Brain microvascular endothelial cell (primary cell): ENCODE data around the gene NXT1.

Source experiments
- DNase-seq: peaks from one replicate; pipeline ENCODE4 v3.0.0-alpha.2; 2020
- H3K27ac ChIP-seq: fragments of 250-450 bp; sonication (Bioruptor Pico); 2 replicates; pipeline ENCODE4 v1.5.1; 2020; ENCODE audit warnings: mild to moderate bottlenecking, moderate library complexity
- H3K27me3 ChIP-seq: fragments of 250-450 bp; sonication (Bioruptor Pico); replicated peaks from 2 replicates; pipeline ENCODE4 v1.5.1; 2020; ENCODE audit warnings: mild to moderate bottlenecking
- H3K36me3 ChIP-seq: fragments of 250-450 bp; sonication (Bioruptor Pico); replicated peaks from 2 replicates; pipeline ENCODE4 v1.5.1; 2020; ENCODE audit warnings: mild to moderate bottlenecking
- H3K4me3 ChIP-seq: 2 replicates; pipeline ENCODE4 v1.5.1; 2011; ENCODE audit warnings: low read depth, mild to moderate bottlenecking, control low read depth, low read length, moderate library complexity
- in situ Hi-C: cut with HindIII; loops from 2 replicates; pipeline ENCODE4 v1.10.0; 2017; ENCODE audit warnings: low sequenced_read_pairs, low pct_ligation_motif_present
- TF ChIP-seq, protein P1 (sequence below): IDR thresholded peaks from 2 replicates; pipeline ENCODE4 v1.5.1; 2011; ENCODE audit warnings: low read depth, mild to moderate bottlenecking, moderate library complexity, low read length, control low read depth, inconsistent platforms; ENCODE audit errors: missing control alignments

The NXT1 gene

DNA sequence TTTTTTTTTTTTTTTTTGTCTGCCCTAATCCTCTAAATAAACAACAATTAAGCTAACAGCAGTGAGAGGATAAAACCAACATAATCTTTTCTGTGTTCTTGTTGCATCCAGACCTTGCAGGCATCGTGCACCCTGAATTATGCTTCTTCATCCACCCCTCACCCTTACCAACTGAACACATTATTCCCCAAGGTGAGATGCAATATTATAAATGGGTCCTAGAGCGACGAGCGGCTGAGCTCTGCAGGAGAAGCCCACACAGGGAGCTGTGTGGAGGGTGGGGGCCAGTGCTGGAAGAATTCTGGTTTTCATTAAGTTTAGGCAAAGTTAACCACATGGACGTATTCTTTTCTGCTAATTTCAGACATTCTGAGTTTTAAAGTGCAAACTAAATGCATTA lies 32.2 kb upstream of the NXT1 start:
- Histone ChIP-seq H3K27ac (no peak overlapping the region), H3K36me3 (no peaks in the 10 kb centered on the region), H3K27me3 (no peaks in the 10 kb centered on the region), H3K4me3 (no peak overlapping the region)
- no peak for DNase-seq
- TF ChIP-seq, protein P1, sequence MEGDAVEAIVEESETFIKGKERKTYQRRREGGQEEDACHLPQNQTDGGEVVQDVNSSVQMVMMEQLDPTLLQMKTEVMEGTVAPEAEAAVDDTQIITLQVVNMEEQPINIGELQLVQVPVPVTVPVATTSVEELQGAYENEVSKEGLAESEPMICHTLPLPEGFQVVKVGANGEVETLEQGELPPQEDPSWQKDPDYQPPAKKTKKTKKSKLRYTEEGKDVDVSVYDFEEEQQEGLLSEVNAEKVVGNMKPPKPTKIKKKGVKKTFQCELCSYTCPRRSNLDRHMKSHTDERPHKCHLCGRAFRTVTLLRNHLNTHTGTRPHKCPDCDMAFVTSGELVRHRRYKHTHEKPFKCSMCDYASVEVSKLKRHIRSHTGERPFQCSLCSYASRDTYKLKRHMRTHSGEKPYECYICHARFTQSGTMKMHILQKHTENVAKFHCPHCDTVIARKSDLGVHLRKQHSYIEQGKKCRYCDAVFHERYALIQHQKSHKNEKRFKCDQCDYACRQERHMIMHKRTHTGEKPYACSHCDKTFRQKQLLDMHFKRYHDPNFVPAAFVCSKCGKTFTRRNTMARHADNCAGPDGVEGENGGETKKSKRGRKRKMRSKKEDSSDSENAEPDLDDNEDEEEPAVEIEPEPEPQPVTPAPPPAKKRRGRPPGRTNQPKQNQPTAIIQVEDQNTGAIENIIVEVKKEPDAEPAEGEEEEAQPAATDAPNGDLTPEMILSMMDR = no peak
- in situ Hi-C loops = no loop called here

DNA sequence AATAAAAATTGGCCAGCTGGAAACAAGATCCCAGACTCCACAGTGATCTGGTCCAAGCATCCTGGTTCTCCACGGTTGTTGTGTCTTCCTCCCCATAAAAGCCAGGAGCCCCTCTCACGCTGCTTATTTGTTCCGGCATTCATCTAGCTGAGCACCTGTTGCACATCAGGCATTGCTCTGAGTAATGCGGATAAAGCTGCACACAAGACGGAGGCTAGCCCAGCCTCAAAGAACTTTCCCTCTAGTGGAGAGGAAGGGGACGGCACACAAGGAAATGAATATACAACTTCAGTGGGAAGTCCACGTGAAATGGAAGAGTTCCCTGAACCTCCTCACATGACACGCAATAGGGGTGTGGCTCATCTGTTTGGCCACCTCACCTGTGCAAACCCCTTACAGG lies 30.3 kb upstream of the NXT1 start:
- Histone ChIP-seq H3K4me3 (no peak overlapping the region), H3K27ac (no peak overlapping the region), H3K36me3 (no peaks in the 10 kb centered on the region), H3K27me3 (no peaks in the 10 kb centered on the region)
- in situ Hi-C loops = no loop called here
- peak; percentile 25 for DNase-seq
- TF ChIP-seq, protein P1 = peak; percentile 75

DNA sequence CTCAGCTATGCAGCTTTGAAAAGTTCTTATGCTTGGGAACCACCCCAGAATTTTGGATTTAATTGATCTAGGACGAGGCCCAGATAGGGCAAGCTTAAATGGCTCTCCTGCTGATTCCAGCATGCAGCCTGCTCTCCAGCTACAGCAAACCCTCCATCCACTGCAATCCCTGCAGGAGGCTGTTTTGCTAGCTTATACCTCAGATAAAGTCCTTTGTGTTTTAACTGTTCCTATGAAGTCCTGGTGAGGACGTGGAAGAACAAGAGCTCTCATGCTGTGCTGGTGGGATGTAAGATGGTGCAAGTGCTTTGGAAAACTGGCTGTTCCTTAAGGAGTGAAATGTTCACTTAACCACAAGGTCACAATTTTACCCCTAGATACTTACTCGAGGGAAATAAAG lies 25.5 kb upstream of the NXT1 start:
- Histone ChIP-seq H3K36me3 (no peaks in the 10 kb centered on the region), H3K27me3 (no peaks in the 10 kb centered on the region), H3K27ac (no peak overlapping the region), H3K4me3 (no peak overlapping the region)
- no peak for DNase-seq
- in situ Hi-C loops = loop anchor here (25.0 kb wide), 1 partner anchor 638 kb away; no protein-coding TSS in a partner anchor
- TF ChIP-seq, protein P1 = no peak

DNA sequence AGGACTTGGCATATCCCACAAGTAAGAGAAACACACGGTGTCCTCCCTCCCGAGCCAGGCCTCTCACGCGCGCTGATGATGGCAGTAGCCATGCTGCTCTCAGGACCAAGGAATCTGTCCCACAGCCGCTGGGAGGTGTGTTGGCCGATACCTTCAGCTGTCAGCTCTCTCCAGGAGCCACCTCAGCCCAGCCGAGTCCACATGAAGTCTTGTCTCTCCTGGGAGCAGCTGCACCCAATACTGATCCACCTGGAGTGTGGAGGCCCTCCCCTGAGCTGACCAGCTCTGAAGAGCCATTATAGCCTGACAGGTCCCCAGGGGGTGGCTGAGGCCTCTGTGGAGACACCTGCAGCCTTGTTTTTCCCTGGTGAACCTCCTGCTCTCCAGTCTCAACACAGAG lies 23.8 kb upstream of the NXT1 start:
- Histone ChIP-seq H3K36me3 (no peaks in the 10 kb centered on the region), H3K27ac (no peak overlapping the region), H3K4me3 (no peak overlapping the region), H3K27me3 (no peaks in the 10 kb centered on the region)
- TF ChIP-seq, protein P1 = no peak
- no peak for DNase-seq
- in situ Hi-C loops = loop anchor here (25.0 kb wide), 1 partner anchor 639 kb away; no protein-coding TSS in a partner anchor

DNA sequence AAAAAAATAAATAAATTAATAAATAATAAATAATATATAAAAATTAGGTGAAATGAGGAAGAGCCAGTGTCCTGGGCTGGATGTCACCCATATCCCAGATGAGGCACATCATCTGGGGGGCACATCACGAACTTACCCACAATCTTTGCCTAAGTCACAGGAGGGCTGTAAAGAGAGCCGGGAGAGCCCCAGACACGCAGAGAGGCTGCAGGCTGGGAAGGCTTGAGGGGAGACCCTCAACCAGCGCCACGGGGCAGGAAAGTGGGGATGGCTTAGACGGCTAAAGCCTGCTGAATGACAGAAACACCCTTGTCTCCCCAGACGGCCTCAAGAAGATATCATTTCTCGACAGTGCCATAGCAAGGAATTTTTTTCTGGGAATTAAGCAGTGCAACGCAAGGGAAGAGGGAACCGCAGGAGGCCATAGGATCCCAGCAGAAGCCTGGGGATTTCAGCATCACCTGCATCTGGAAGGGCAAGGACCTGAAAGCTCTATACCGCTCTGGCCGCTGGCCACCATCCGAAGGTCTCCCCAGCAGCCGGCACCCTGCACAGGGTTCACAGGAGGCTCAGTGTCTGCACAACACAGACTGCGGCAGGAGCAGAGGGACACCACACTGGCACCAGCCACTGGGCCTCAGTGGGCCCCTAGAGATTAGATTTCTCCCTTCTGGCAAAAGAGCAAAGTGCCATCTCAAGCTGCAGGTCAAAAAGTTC lies 22.8 kb upstream of the NXT1 start:
- no peak overlapping the region for H3K4me3 ChIP-seq
- TF ChIP-seq, protein P1 = no peak
- H3K27me3 ChIP-seq = no peaks in the 10 kb centered on the region
- no peaks in the 10 kb centered on the region for H3K36me3 ChIP-seq
- in situ Hi-C loops = loop anchor here (25.0 kb wide), 1 partner anchor 640 kb away; no protein-coding TSS in a partner anchor
- DNase-seq = no peak
- H3K27ac ChIP-seq = no peak overlapping the region
